ENCODE data around the gene LIM2.

GRCh38 chr19:51417810-51418157 lies 30.0 kb upstream of the LIM2 start:
- TF ChIP-seq, protein P1, sequence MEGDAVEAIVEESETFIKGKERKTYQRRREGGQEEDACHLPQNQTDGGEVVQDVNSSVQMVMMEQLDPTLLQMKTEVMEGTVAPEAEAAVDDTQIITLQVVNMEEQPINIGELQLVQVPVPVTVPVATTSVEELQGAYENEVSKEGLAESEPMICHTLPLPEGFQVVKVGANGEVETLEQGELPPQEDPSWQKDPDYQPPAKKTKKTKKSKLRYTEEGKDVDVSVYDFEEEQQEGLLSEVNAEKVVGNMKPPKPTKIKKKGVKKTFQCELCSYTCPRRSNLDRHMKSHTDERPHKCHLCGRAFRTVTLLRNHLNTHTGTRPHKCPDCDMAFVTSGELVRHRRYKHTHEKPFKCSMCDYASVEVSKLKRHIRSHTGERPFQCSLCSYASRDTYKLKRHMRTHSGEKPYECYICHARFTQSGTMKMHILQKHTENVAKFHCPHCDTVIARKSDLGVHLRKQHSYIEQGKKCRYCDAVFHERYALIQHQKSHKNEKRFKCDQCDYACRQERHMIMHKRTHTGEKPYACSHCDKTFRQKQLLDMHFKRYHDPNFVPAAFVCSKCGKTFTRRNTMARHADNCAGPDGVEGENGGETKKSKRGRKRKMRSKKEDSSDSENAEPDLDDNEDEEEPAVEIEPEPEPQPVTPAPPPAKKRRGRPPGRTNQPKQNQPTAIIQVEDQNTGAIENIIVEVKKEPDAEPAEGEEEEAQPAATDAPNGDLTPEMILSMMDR (IDR thresholded peaks at IDR 0.05) = no peak
- TF ChIP-seq POLR2A (IDR thresholded peaks at IDR 0.05) (no peak), EP300 (IDR thresholded peaks at IDR 0.05; ENCODE audit: low read depth) (no peak)
